ENCODE results near the gene SPTSSA.
"Not testable (repeated sequence)": the region's sequence is repeated elsewhere in the genome, so short reads cannot be mapped to it uniquely, and the experiment has no call there.

SPTSSA gene

GRCh38 chr14:34460295-34460694 lies 1.7 kb downstream of the SPTSSA start:
- no peaks in the 10 kb centered on the region for H3K4me1 ChIP-seq (ENCODE audit: insufficient read depth, low read length)
- H3K9ac ChIP-seq (ENCODE audit: low read depth, low read length) = no peak overlapping the region
- no peaks in the 10 kb centered on the region for H3K36me3 ChIP-seq (ENCODE audit: insufficient read depth, low read length)
- H3K9me3 ChIP-seq (ENCODE audit: control insufficient read depth, insufficient read depth, low read length) = no peaks in the 10 kb centered on the region

GRCh38 chr14:34457186-34457585 lies 4.9 kb downstream of the SPTSSA start:
- no peak overlapping the region for H3K9ac ChIP-seq (ENCODE audit: low read depth, low read length)
- H3K36me3 ChIP-seq (ENCODE audit: insufficient read depth, low read length) = no peaks in the 10 kb centered on the region; the same call in 1 of the 2 replicates
- no peaks in the 10 kb centered on the region for H3K9me3 ChIP-seq (ENCODE audit: control insufficient read depth, insufficient read depth, low read length)
- H3K4me1 ChIP-seq (ENCODE audit: insufficient read depth, low read length) = no peaks in the 10 kb centered on the region

- H3K36me3 ChIP-seq (ENCODE audit: insufficient read depth, low read length) = peaks cover 10% of the 10 kb centered on the region
- no peaks in the 10 kb centered on the region for H3K4me1 ChIP-seq (ENCODE audit: insufficient read depth, low read length)
These were observed 8.8 kb downstream of the SPTSSA start for GRCh38 chr14:34453226-34453625.

GRCh38 chr14:34452258-34452822 lies 9.7 kb downstream of the SPTSSA start:
- peaks cover 10% of the 10 kb centered on the region for H3K36me3 ChIP-seq (ENCODE audit: insufficient read depth, low read length)
- no peaks in the 10 kb centered on the region for H3K4me1 ChIP-seq (ENCODE audit: insufficient read depth, low read length)
- no peaks in the 10 kb centered on the region for H3K9me3 ChIP-seq (ENCODE audit: control insufficient read depth, insufficient read depth, low read length)

More at GRCh38 chr14:34453226-34453625, 8.8 kb downstream of the SPTSSA start:
- no peak overlapping the region for H3K9ac ChIP-seq (ENCODE audit: low read depth, low read length)
- H3K9me3 ChIP-seq (ENCODE audit: control insufficient read depth, insufficient read depth, low read length) = no peaks in the 10 kb centered on the region

GRCh38 chr14:34450958-34451357 lies 11.1 kb downstream of the SPTSSA start:
- Histone ChIP-seq H3K4me1 (ENCODE audit: insufficient read depth, low read length) (no peaks in the 10 kb centered on the region), H3K9ac (ENCODE audit: low read depth, low read length) (no peak overlapping the region), H3K36me3 (ENCODE audit: insufficient read depth, low read length) (peaks cover 10% of the 10 kb centered on the region), H3K9me3 (ENCODE audit: control insufficient read depth, insufficient read depth, low read length) (no peaks in the 10 kb centered on the region)

More at GRCh38 chr14:34452258-34452822, 9.7 kb downstream of the SPTSSA start:
- no peak overlapping the region for H3K9ac ChIP-seq (ENCODE audit: low read depth, low read length)

- peaks cover 10% of the 10 kb centered on the region for H3K36me3 ChIP-seq (ENCODE audit: insufficient read depth, low read length)
- no peaks in the 10 kb centered on the region for H3K4me1 ChIP-seq (ENCODE audit: insufficient read depth, low read length)
- H3K9ac ChIP-seq (ENCODE audit: low read depth, low read length) = no peak overlapping the region
- H3K9me3 ChIP-seq (ENCODE audit: control insufficient read depth, insufficient read depth, low read length) = no peaks in the 10 kb centered on the region
These were observed 11.5 kb downstream of the SPTSSA start for GRCh38 chr14:34450542-34450915.

- H3K36me3 ChIP-seq (ENCODE audit: insufficient read depth, low read length) = peaks cover 10% of the 10 kb centered on the region
- H3K4me1 ChIP-seq (ENCODE audit: insufficient read depth, low read length) = no peaks in the 10 kb centered on the region
- no peak overlapping the region for H3K9ac ChIP-seq (ENCODE audit: low read depth, low read length)
- H3K9me3 ChIP-seq (ENCODE audit: control insufficient read depth, insufficient read depth, low read length) = no peaks in the 10 kb centered on the region
These were observed 12.1 kb downstream of the SPTSSA start for GRCh38 chr14:34449819-34450541.

- H3K4me1 ChIP-seq (ENCODE audit: insufficient read depth, low read length) = no peaks in the 10 kb centered on the region; the same call in 1 of the 2 replicates
- no peak overlapping the region for H3K9ac ChIP-seq (ENCODE audit: low read depth, low read length)
These were observed 22.9 kb downstream of the SPTSSA start for GRCh38 chr14:34439090-34439489.

GRCh38 chr14:34438438-34438837 lies 23.6 kb downstream of the SPTSSA start:
- no peaks in the 10 kb centered on the region; the same call in 1 of the 2 replicates for H3K9me3 ChIP-seq (ENCODE audit: control insufficient read depth, insufficient read depth, low read length)
- peaks cover 2% of the 10 kb centered on the region; the same call in 1 of the 2 replicates for H3K36me3 ChIP-seq (ENCODE audit: insufficient read depth, low read length)
- no peak overlapping the region for H3K9ac ChIP-seq (ENCODE audit: low read depth, low read length)
- no peaks in the 10 kb centered on the region; the same call in 1 of the 2 replicates for H3K4me1 ChIP-seq (ENCODE audit: insufficient read depth, low read length)

More at GRCh38 chr14:34439090-34439489, 22.9 kb downstream of the SPTSSA start:
- Histone ChIP-seq H3K36me3 (ENCODE audit: insufficient read depth, low read length) (peaks cover 2% of the 10 kb centered on the region; the same call in 1 of the 2 replicates), H3K9me3 (ENCODE audit: control insufficient read depth, insufficient read depth, low read length) (no peaks in the 10 kb centered on the region; the same call in 1 of the 2 replicates)

- no peaks in the 10 kb centered on the region; the same call in 1 of the 2 replicates for H3K9me3 ChIP-seq (ENCODE audit: control insufficient read depth, insufficient read depth, low read length)
- H3K9ac ChIP-seq (ENCODE audit: low read depth, low read length) = no peak overlapping the region
- H3K4me1 ChIP-seq (ENCODE audit: insufficient read depth, low read length) = no peaks in the 10 kb centered on the region; the same call in 1 of the 2 replicates
- peaks cover under 1% of the 10 kb centered on the region; the same call in 1 of the 2 replicates for H3K36me3 ChIP-seq (ENCODE audit: insufficient read depth, low read length)
These were observed 24.3 kb downstream of the SPTSSA start for GRCh38 chr14:34437729-34438080.

- no peak overlapping the region for H3K9ac ChIP-seq (ENCODE audit: low read depth, low read length)
- H3K36me3 ChIP-seq (ENCODE audit: insufficient read depth, low read length) = no peaks in the 10 kb centered on the region; the same call in 1 of the 2 replicates
- H3K9me3 ChIP-seq (ENCODE audit: control insufficient read depth, insufficient read depth, low read length) = no peaks in the 10 kb centered on the region; the same call in 1 of the 2 replicates
- no peaks in the 10 kb centered on the region; the same call in 1 of the 2 replicates for H3K4me1 ChIP-seq (ENCODE audit: insufficient read depth, low read length)
These were observed 24.9 kb downstream of the SPTSSA start for GRCh38 chr14:34436960-34437728.

- no peaks in the 10 kb centered on the region; the same call in 1 of the 2 replicates for H3K4me1 ChIP-seq (ENCODE audit: insufficient read depth, low read length)
- H3K36me3 ChIP-seq (ENCODE audit: insufficient read depth, low read length) = no peaks in the 10 kb centered on the region; the same call in 1 of the 2 replicates
- H3K9ac ChIP-seq (ENCODE audit: low read depth, low read length) = no peak overlapping the region
- no peaks in the 10 kb centered on the region for H3K9me3 ChIP-seq (ENCODE audit: control insufficient read depth, insufficient read depth, low read length)
These were observed 25.7 kb downstream of the SPTSSA start for GRCh38 chr14:34436118-34436905.

- Histone ChIP-seq H3K4me1 (ENCODE audit: insufficient read depth, low read length) (no peaks in the 10 kb centered on the region; the same call in 1 of the 2 replicates), H3K9ac (ENCODE audit: low read depth, low read length) (no peak overlapping the region), H3K36me3 (ENCODE audit: insufficient read depth, low read length) (no peaks in the 10 kb centered on the region), H3K9me3 (ENCODE audit: control insufficient read depth, insufficient read depth, low read length) (no peaks in the 10 kb centered on the region)
These were observed 28.1 kb downstream of the SPTSSA start for GRCh38 chr14:34433957-34434356.

GRCh38 chr14:34428102-34428466 lies 34.0 kb downstream of the SPTSSA start:
- not testable (repeated sequence) for H3K36me3 ChIP-seq (ENCODE audit: insufficient read depth, low read length); H3K4me1 ChIP-seq (ENCODE audit: insufficient read depth, low read length); H3K9ac ChIP-seq (ENCODE audit: low read depth, low read length); H3K9me3 ChIP-seq (ENCODE audit: control insufficient read depth, insufficient read depth, low read length)

Measured in ES-I3 (cell line).